Measurements from ENCODE around the gene SORBS2. TPM values are rescaled to one million over a fixed set of nuclear protein-coding genes. Genes with fewer than 3 reads are reported as not detected.

Gene SORBS2
- total and polyA plus RNA-seq, 2 of the 8 experiments (the other 6 are each of a cell fraction or from before 2014, with no cell fraction given), result 73.0 to 87.1 TPM

- TF ChIP-seq CHD7 (IDR thresholded peaks at IDR 0.05; ENCODE audit: insufficient replicate concordance, low read length) (no peak), SIX5 (IDR thresholded peaks at IDR 0.05; ENCODE audit: low read depth, low read length) (no peak), NRF1 (IDR thresholded peaks at IDR 0.05; ENCODE audit: low read depth, low read length) (no peak), RFX5 (IDR thresholded peaks at IDR 0.05; ENCODE audit: borderline replicate concordance, low read depth, low read length) (no peak), CEBPB (IDR thresholded peaks at IDR 0.05; ENCODE audit: low read depth, low read length) (no peak), PHF8 (conservative IDR thresholded peaks at IDR 0.05; ENCODE audit: low read depth, low read length) (no peak), HDAC2 (IDR thresholded peaks at IDR 0.05; ENCODE audit: borderline replicate concordance in 1 of 2, low read depth in 2 of 2, low read length in 2 of 2) (no peak), BRCA1 (IDR thresholded peaks at IDR 0.05; ENCODE audit: low read depth, low read length) (no peak), BCL11A (IDR thresholded peaks at IDR 0.05; ENCODE audit: low read depth in 2 of 2, low read length in 2 of 2) (no peak)
These were observed 83.1 kb downstream of the SORBS2 start (continued) for GRCh38 chr4:185728893-185729292.
